Inferior parietal cortex (tissue), 1 donor: ENCODE measurements around the gene NR3C2.

Source experiments
- DNase-seq: peaks from one replicate; pipeline ENCODE4 v3.0.0-alpha.2; 2016; ENCODE audit errors: extremely low spot score

The NR3C2 gene

GRCh38 chr4:148056879-148057278 lies 385.3 kb downstream of the NR3C2 start:
- DNase-seq = peak; percentile 42

- DNase-seq = no peak
These were observed 386.4 kb downstream of the NR3C2 start for GRCh38 chr4:148055844-148056243.

- DNase-seq = no peak
These were observed 387.9 kb downstream of the NR3C2 start for GRCh38 chr4:148054275-148054674.

- DNase-seq = no peak
These were observed 388.8 kb downstream of the NR3C2 start for GRCh38 chr4:148053298-148054003.

GRCh38 chr4:148052448-148052847 lies 389.8 kb downstream of the NR3C2 start:
- DNase-seq = no peak

GRCh38 chr4:148051403-148051802 lies 390.8 kb downstream of the NR3C2 start:
- DNase-seq = no peak

GRCh38 chr4:148048598-148048997 lies 393.6 kb downstream of the NR3C2 start:
- no peak for DNase-seq

- no peak for DNase-seq
These were observed 397.3 kb downstream of the NR3C2 start for GRCh38 chr4:148044912-148045352.

- DNase-seq = no peak
These were observed 397.9 kb downstream of the NR3C2 start for GRCh38 chr4:148044089-148044911.

- DNase-seq = no peak
These were observed 400.4 kb downstream of the NR3C2 start for GRCh38 chr4:148041606-148042329.

- DNase-seq = no peak
These were observed 407.4 kb downstream of the NR3C2 start for GRCh38 chr4:148034813-148035212.

- DNase-seq = no peak
These were observed 411.9 kb downstream of the NR3C2 start for GRCh38 chr4:148030193-148030873.

- no peak for DNase-seq
These were observed 412.4 kb downstream of the NR3C2 start for GRCh38 chr4:148029781-148030180.
